Heart left ventricle (tissue), 16 donors: ENCODE measurements around the gene SLC12A3. TPM values are rescaled to one million over a fixed set of nuclear protein-coding genes. Genes with fewer than 3 reads are reported as not detected.

Experiments
- ATAC-seq, 4 donors: fragments of 200-7000 bp; cut with Tn5 transposase; one replicate each; pipeline ENCODE4 v1.9.1; 2020 to 2022; ENCODE audit warnings: moderate library complexity in 4 of 4, mild to moderate bottlenecking in 3 of 4, moderate number of reproducible peaks in 1 of 4
- DNase-seq, 5 donors: peaks; one replicate each; pipeline ENCODE4 v3.0.0-alpha.2; 2020
- H3K27ac ChIP-seq, 12 donors: fragments of 200-600 bp; sonication (generic) in 4 of 12; one replicate each; pipeline versions ENCODE4 v1.5.0 to v1.8.0; 2016 to 2022; ENCODE audit warnings: mild to moderate bottlenecking in 2 of 12
- H3K27me3 ChIP-seq, 9 donors: fragments of 200-600 bp; sonication (generic) in 2 of 9; one replicate each; pipeline versions ENCODE4 v1.5.1 to v1.8.0; 2016 to 2022; ENCODE audit warnings: mild to moderate bottlenecking in 3 of 9
- H3K36me3 ChIP-seq, 9 donors: fragments of 200-600 bp; sonication (generic) in 2 of 9; one replicate each; pipeline versions ENCODE4 v1.5.0 to v1.8.0; 2018 to 2022; ENCODE audit warnings: mild to moderate bottlenecking in 2 of 9
- H3K4me1 ChIP-seq, 12 donors: fragments of 200-600 bp; sonication (generic) in 4 of 12; one replicate each; pipeline versions ENCODE4 v1.5.0 to v1.8.0; 2016 to 2022; ENCODE audit warnings: mild to moderate bottlenecking in 3 of 12
- H3K4me3 ChIP-seq, 12 donors: fragments of 200-600 bp; sonication (generic) in 4 of 12; one replicate each; pipeline versions ENCODE4 v1.5.0 to v1.8.0; 2017 to 2022; ENCODE audit warnings: mild to moderate bottlenecking in 9 of 12, moderate library complexity in 4 of 12
- H3K9me3 ChIP-seq, 12 donors: fragments of 200-600 bp; sonication (generic) in 4 of 12; one replicate each; pipeline versions ENCODE4 v1.5.0 to v1.8.0; 2016 to 2022; ENCODE audit warnings: mild to moderate bottlenecking in 1 of 12
- POLR2A ChIP-seq, 2 donors: fragments of 450-650 bp; IDR thresholded peaks; one replicate each; pipeline ENCODE4 v1.6.1; 2017; ENCODE audit warnings: antibody characterized with exemption in 2 of 2, mild to moderate bottlenecking in 2 of 2, moderate library complexity in 2 of 2
- WGBS, 4 donors: extraction: QIAGEN DNeasy Blood & Tissue Kit in 2 of 4; methylation state at CpG; one replicate each; pipeline versions ENCODE4 v1.1.5 to v1.1.7; 2013 to 2018; 5-methylcytosine and 5-hydroxymethylcytosine counted together
- intact Hi-C, 10 donors: fragments of 100-400 bp; cut with DNase I; formaldehyde crosslinking; loops; one replicate each; pipeline versions ENCODE4 v1.11.1 to v1.14.2; 2022
- polyA plus RNA-seq, 2 donors: library from polyadenylated mRNA; stranded (reverse); fragments of 200-250 nt; gene quantifications; one replicate each; pipeline ENCODE4 v1.2.3, GENCODE V29; 2013
- total RNA-seq, 9 donors: library from RNA; depleted of rRNA in 2 of 9; stranded (reverse); fragments of >200 nt in 2 of 9; fragmentation: NEBNext Ultra II Directional in 3 of 9; extraction: Animal tissue kit (Norgen Biotek cat#: 25700) in 3 of 9; gene quantifications; one replicate each; pipeline versions ENCODE4 v1.1.0 to v1.2.4, GENCODE V29; 2016 to 2023
- TF ChIP-seq, protein P1 (sequence below), 12 donors: fragments of 200-600 bp; sonication (generic) in 4 of 12; IDR thresholded peaks; one replicate each; pipeline versions ENCODE4 v1.5.0 to v1.8.0; 2018 to 2022; ENCODE audit warnings: antibody characterized with exemption in 12 of 12, mild to moderate bottlenecking in 5 of 12
- donor health status: ischemic (EF 13 %, LVEDD 7.1; RV severe dilation, severe dysfunction).
- donor health status: healthy with polysubstance abuse.
- donor health status: DM: no; HTN: yes; CAD: no.
- donor health status: DM: no; HTN: no; CAD: no.
- donor health status: ischemic (EF 25% LVEDD 6.9; RV normal size, moderate dysfunction).
- donor health status: ischemic (EF 25% LVEDD 5.7; RV mildly dilated, moderate dysfunction).
- donor health status: healthy.
- donor health status: DM: yes; HTN: yes; CAD: no.
- donor health status: ischemic (EF 35%, LVEDD 5.7; RV mildly dilated, moderate dysfunction).
- donor health status: nonischemic (EF 11% LVEDD 7.7; RV severe dilation, severe dysfunction).
- donor health status: DM: yes; HTN: yes; CAD: no.
- donor health status: PGD.
- donor health status: ischemic (EF 29% LVEDD 5.4; RV normal size, mild dysfunction).
- donor health status: nonischemic (EF 23%, LVEDD 6.1; RV moderate dilation, normal function).

SLC12A3 gene
- total and polyA plus RNA-seq, 11 donors = 0.08 TPM; not detected in 10

DNA sequence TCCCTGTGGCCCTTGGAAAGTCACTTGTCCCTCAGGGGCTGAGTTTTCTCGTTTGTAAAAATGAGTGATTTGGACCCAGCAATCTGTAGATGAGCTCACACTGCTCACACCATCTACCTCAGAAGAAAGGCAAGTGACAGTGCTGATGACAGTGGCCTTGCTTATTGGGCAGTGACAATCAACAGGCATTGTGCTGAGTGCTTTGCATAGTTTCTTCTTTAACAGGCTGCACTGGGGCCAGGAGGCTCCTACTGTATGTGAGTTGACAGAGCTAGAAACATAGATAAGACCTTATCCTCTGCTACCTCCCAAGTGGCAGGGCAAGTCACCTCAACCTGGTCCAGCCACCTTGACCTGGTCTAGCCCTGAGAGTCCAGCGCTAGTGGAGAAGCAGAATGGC, 29.7 kb upstream of the SLC12A3 start:
- peaks cover 0 to 98% (median 86%) of the 10 kb centered on the region in 9 donors for H3K36me3 ChIP-seq
- no peak for DNase-seq
- intact Hi-C loops = no loop called here
- H3K4me3 ChIP-seq = no peak overlapping the region
- H3K9me3 ChIP-seq = no peaks in the 10 kb centered on the region
- TF ChIP-seq, protein P1, sequence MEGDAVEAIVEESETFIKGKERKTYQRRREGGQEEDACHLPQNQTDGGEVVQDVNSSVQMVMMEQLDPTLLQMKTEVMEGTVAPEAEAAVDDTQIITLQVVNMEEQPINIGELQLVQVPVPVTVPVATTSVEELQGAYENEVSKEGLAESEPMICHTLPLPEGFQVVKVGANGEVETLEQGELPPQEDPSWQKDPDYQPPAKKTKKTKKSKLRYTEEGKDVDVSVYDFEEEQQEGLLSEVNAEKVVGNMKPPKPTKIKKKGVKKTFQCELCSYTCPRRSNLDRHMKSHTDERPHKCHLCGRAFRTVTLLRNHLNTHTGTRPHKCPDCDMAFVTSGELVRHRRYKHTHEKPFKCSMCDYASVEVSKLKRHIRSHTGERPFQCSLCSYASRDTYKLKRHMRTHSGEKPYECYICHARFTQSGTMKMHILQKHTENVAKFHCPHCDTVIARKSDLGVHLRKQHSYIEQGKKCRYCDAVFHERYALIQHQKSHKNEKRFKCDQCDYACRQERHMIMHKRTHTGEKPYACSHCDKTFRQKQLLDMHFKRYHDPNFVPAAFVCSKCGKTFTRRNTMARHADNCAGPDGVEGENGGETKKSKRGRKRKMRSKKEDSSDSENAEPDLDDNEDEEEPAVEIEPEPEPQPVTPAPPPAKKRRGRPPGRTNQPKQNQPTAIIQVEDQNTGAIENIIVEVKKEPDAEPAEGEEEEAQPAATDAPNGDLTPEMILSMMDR (IDR thresholded peaks at IDR 0.05) = no peak
- TF ChIP-seq POLR2A (IDR thresholded peaks at IDR 0.05) = no peak
- H3K27me3 ChIP-seq = no peaks in the 10 kb centered on the region
- peaks cover 0 to 7% (median 0%) of the 10 kb centered on the region in 12 donors for H3K4me1 ChIP-seq
- peak in 3 of 4 donors; percentile 56 to 78 (median 77) for ATAC-seq
- H3K27ac ChIP-seq = no peak overlapping the region
- 73 to 91% (median 76%) methylated on average over 2 of the region's 2 CpGs for WGBS, 4 donors

DNA sequence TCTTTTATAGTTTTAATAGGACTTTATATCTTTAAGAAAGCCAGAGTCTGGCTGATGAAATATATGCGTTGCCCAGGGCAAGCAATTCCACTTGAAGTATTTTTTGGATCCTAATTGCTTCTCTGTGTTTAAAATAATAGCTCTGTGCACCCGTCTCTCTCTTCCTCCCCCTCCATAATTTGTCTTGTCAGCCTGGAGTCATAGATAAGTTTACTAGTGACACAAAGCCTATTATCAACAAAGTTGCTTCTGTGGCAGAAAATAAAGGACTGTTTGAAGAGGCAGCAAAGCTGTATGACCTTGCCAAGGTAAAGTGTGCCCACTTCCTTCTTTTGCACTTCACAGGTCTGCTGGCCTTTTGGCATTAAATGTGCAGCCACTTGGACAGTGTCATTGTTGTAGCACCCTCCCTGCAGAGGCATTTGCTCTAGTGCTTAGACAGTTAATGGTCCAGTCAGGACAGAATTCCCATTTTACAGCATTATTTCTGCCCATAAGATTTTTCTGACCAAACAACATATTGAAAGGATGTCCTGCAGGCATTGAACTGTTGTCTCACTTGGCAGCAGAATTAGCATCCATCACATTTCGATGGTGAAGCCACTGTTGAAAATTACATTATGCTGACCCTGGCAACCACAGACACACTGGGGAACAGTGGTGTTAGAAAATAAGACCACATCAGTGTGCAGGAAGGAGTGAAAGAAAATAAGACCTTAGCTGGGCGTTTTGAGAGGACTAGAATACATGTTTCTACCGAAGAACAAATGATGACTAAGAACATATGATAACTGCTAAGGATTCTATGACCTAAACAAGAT, 28.4 kb upstream of the SLC12A3 start:
- TF ChIP-seq, protein P1 (IDR thresholded peaks at IDR 0.05) = no peak
- no peak for TF ChIP-seq POLR2A (IDR thresholded peaks at IDR 0.05)
- Histone ChIP-seq H3K9me3 (no peaks in the 10 kb centered on the region), H3K4me1 (peaks cover 0 to 7% (median 0%) of the 10 kb centered on the region in 12 donors), H3K27ac (no peak overlapping the region), H3K36me3 (peaks cover 0 to 98% (median 86%) of the 10 kb centered on the region in 9 donors), H3K27me3 (no peaks in the 10 kb centered on the region), H3K4me3 (no peak overlapping the region)
- ATAC-seq (peak in 1 of 4 donors; percentile 41), DNase-seq (no peak)
- WGBS, 4 donors = 65 to 73% (median 71%) methylated on average over 5 of the region's 5 CpGs
- intact Hi-C loops = no loop called here

DNA sequence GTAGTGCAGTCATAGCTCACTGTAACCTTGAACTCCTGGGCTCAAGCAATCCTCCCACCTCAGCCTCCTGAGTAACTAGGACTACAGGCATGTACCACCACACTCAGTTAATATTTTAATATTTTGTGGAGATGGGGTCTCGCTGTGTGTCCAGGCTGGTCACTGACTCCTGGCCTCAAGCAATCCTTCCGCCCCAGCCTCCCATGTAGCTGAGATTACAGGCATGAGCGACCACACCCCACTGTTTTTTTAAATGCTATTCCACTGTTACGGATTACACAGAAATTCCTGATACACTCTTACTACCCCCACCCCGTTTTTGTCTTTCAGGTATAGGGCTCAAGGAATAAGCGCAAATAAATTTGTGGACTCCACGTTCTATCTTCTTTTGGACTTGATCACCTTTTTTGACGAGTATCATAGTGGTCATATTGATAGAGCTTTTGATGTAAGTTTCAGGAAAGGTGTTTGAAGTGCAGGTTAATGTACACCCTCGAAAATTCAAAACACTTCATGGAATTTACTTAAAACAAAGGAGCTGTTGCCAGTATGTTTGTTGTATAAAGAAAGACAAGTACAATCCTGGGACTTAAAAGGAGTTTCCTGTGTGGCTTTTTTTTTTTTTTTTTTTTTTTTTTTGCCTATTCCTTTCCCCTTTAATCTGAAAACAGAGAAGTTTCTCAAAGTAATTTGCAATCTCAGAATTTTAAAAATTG, 26.2 kb upstream of the SLC12A3 start:
- intact Hi-C loops = no loop called here
- TF ChIP-seq, protein P1 (IDR thresholded peaks at IDR 0.05) = no peak
- TF ChIP-seq POLR2A (IDR thresholded peaks at IDR 0.05) = no peak
- Histone ChIP-seq H3K27me3 (no peaks in the 10 kb centered on the region), H3K27ac (no peak overlapping the region), H3K4me1 (peaks cover 0 to 7% (median 0%) of the 10 kb centered on the region in 12 donors), H3K36me3 (peaks cover 0 to 98% (median 86%) of the 10 kb centered on the region in 9 donors), H3K9me3 (no peaks in the 10 kb centered on the region), H3K4me3 (no peak overlapping the region)
- 90 to 94% (median 92%) methylated on average over 9 of the region's 9 CpGs for WGBS, 4 donors
- no peak for ATAC-seq
- DNase-seq = no peak

DNA sequence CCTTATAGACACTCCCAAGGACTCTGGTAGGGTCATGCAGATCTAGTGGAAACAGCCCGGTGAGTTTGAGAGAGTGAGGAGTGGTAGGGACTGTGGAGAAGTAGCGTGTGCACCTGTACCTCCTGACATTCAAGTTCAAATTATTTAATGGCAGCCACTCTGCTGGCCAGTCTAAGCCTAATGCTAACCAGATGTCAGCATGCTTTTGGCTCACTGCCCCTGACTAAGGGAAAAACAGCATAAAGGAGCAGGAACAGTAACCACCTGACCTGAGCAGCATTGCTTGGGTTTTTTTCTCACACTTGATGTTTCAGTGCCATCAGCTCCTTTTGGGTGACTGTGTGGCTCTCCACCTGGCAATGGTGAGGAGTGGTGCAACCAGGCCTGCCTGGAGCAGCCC, 23.8 kb upstream of the SLC12A3 start:
- Histone ChIP-seq H3K36me3 (peaks cover 0 to 96% (median 76%) of the 10 kb centered on the region in 9 donors), H3K4me1 (peaks cover 0 to 4% (median 0%) of the 10 kb centered on the region in 12 donors), H3K27ac (no peak overlapping the region), H3K4me3 (no peak overlapping the region), H3K27me3 (no peaks in the 10 kb centered on the region), H3K9me3 (no peaks in the 10 kb centered on the region)
- DNase-seq (no peak), ATAC-seq (peak in 1 of 4 donors; percentile 29)
- no peak for TF ChIP-seq POLR2A (IDR thresholded peaks at IDR 0.05)
- TF ChIP-seq, protein P1 (IDR thresholded peaks at IDR 0.05) = no peak
- intact Hi-C loops = no loop called here
- 87 to 100% (median 96%) methylated on average over 2 of the region's 2 CpGs for WGBS, 4 donors
